SIG-M5 treated with dmso at 0.1 percent for 504 hours (cell line): ENCODE data around the gene MAK.

Experiments
- DNase-seq: peaks from one replicate; lab custom pipeline; 2025; ENCODE audit not compliant: unreplicated experiment; lab: John Stamatoyannopoulos, UW

The MAK gene

DNA sequence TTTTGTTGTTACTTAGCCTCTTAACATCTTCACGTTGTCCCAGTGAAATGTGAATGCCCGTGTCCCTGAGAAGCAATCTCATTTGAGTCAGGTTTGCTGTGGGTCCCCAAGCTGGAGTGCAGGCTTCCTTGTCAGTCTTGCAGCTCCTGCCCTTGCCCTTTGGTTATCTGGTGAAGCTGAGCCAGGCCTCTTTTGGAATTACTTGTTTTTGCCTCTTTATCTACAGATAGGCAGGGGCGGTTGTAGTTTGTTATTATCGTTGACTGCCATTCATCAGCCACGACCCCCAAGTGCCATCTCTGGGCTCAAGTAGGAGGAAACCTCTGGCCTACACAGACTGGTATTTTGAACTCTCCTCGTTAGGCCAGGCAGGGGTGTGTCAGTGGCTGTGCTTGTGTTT lies 113.3 kb downstream of the MAK start:
- no peak for DNase-seq

DNA sequence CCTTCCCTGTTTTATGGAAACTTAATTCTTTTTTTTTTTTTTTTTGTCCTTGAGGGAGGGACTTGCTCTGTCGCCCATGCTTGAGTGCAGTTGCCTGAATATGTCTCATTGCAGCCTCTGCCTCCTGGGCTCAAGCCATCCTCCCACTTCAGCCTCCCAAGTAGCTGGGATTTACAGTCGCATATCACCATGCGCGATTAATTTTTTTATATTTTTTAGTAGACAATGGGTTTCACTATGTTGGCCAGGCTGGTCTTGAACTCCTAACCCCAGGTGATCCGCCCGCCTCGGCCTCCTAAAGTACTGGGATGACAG lies 114.8 kb downstream of the MAK start:
- DNase-seq = no peak

DNA sequence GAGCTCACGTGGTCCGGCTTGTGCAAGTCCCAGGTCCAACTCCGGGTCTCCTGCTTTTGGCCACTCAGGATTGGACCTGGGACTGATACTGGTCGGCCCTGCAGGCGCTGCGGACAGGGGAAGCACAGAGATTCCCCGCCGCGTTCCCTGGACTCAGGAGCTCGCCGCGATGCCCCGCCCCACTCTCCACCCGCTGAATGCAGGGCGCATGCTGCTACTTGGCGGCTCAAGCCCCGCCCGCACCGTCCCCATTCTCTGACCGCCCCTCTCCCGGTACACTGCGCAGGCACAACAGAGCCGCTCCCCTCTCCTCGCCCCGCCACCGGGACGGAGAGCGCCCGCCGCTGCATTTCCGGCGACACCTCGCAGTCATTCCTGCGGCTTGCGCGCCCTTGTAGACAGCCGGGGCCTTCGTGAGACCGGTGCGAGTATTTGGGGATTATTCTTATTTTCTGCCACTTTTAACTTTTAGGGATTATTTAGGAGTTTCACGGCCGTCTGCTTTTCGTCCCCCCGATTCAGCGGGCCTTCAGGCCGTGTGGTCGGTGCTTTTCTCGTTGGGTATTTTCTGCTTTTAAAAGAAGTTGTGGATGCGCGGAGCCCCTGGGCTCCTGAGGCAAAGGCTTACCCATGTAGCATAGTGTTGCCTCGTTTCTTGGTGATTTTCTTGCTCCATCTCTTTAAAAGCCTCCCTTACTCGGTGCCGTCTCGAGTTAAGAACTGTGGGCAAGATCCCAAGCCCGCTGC lies 115.3 kb downstream of the MAK start, which contains the start of gene TMEM14C:
TSS of gene TMEM14C (plus strand) at position 251 of the 747 bp plus-strand sequence. CDS start 1,544 bp downstream, outside the sequence.
- peak; percentile 88 for DNase-seq

DNA sequence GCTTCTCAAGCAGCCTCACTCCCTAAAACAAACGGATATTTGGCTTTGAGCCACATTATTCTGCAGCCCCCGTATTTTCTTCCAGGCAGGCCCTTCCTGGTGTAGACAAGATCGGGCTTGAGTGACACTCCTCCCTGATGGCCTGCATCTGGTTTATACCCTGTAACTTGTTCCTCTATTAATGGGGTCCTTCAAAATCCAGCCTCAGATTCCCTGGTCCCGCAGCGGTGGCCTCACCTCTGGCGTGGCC lies 115.8 kb downstream of the MAK start:
- no peak for DNase-seq

DNA sequence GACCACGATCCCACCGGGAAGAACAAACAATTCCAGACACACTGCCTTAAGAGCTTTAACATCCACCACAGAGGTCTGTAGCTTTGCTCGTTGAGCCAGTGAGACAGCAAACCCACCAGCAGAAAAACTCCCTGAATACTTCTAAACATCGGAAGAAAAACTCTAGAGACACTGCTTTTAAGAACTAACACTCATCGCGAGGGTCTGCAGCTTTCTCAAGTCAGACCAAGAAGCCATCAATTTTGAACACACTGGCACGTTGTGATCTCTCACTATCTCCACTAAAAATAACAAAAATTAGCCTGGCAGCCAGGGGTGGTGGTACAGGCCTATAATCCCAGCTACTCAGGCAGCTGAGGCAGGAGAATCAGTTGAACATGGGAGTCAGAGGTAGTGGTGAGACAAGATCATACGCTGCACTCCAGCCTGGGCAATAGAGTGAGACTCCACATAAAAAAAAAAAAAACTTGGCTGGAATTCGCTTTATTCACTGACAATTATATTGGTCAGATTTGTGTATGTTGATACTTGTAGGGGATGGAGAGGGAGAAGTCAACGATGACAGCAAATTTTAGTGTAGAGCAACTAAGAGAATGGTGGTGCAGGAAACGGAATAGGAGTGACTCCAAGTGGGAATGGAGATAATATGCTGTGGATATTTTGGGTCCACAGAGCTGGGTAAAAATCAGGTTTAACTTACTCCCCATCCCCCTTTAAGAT lies 116.3 kb downstream of the MAK start:
- no peak for DNase-seq

DNA sequence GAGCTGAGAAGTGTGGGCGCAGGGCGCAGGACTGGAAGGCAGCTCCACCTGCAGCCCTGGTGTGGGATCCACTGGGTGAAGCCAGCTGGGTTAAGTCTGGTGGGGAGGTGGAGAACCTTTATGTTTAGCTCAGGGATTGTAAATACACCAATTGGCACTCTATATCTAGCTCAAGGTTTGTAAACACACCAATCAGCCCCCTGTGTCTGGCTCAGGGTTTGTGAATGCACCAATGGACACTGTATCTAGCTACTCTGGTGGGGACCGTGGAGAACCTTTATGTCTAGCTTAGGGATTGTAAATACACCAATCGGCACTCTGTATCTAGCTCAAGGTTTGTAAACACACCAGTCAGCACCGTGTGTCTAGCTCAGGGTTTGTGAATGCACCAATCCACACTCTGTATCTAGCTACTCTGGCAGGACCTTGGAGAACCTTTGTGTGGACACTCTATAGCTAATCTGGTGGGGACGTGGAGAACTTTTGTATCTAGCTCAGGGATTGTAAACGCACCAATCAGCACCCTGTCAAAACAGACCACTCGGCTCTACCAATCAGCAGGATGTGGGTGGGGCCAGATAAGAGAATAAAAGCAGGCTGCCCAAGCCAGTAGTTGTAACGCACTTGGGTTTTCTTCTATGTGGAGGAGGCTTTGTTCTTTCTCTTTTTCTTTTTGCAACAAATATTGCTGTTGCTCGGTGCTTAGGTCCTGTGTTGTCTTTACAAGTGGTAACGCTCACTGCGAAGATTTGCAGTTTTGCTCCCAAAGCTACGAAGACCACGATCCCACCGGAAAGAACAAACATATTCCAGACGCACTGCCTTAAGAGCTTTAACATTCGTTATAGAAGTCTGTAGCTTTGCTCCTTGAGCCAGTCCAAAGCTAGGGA lies 117.1 kb downstream of the MAK start:
- peak; percentile 25 for DNase-seq

DNA sequence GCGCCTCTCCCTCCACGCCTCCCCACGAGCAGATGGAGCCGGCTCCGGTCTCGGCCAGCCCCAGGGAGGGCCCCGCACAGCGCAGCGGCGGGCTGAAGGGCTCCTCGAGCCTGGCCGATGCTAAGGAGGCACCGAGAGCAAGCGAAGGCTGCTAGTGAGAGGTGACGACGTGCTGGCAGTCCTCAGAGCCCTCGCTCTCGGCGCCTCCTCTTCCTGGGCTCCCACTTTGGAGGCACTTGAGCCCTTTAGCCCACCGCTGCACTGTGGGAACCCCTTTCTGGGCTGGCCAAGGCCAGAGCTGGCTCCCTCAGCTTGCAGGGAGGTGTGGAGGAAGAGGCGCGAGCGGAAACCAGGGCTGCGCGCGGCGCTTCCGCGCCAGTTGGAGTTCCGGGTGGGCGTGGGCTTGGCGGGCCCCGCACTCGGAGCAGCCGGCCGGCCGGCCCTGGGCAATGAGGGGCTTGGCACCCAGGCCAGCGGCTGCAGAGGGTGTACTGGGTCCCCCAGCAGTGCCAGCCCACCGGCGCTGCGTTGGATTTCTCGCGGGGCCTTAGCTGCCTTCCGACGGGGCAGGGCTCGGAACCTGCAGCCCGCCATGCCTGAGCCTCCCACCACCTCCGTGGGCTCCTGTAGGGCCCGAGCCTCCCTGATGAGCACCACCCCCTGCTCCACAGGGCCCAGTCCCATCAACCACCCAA lies 117.9 kb downstream of the MAK start:
- peak; percentile 34 for DNase-seq

DNA sequence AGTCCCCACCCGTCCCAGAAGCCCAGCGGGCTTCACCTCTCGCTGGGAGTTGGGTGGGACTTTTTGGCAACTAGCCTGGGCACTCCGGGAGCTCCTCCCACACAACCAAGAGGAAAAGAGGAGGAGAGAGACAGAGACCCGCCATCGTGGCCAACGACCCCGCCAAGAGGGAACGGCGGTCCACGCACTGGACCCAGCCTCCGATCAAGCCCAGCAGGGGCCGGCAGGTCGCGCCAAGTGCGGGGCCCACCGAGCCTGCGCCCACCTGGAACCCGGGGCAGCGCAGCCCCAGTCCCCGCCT lies 118.4 kb downstream of the MAK start:
- no peak for DNase-seq

DNA sequence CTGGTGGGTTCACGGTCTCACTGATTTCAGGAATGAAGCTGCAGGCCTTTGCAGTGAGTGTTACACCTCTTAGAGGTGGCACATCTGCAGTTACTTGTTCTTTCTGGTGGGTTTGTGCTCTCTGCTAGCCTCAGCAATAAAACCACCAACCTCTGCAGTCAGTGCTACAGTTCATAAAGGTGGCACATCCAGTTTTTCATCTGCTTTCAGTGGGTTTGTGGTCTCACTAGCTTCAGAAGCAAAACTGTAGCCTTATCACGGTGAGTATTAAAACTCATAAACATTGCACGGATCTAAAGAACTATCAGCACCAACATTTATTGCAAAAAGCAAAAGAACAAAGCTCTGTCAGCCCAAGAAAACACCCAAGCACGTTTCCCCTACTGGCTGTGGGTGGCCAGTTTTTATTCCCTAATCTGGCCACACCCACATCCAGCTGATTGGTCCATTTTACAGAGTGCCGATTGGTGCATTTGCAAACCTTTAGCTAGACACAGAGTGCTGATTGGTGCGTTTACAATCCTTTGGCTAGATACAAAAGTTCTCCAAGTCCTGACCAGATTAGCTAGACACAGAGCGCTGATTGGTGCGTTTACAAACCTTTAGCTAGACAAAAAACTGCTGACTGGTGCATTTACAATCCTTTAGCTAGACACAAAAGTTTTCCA lies 118.9 kb downstream of the MAK start:
- DNase-seq = peak; percentile 12

DNA sequence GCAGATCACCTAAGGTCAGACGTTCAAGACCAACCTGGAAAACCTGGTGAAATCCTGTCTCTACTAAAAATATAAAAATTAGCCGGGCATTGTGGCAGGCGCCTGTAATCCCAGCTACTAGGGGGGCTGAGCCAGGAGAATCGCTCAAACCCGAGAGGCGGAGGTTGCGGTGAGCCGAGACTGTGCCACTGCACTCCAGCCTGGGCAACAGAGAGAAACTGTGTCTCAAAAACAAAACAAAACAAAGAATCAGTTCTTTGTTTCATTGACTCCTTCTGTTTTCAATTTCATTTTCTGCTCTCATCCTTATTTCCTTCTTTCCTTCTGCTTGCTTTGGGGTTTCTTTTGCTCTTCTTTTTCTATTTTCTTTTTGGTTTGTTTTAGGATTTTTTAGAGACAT lies 124.4 kb downstream of the MAK start:
- no peak for DNase-seq
